ENCODE results near the gene LSM14A.

Gene LSM14A

GRCh38 chr19:34263745-34264237, 91.5 kb downstream of the LSM14A start:
- no peak for DNase-seq (ENCODE audit: insufficient read length, low spot score)
- no peak for FAIRE-seq

DNA sequence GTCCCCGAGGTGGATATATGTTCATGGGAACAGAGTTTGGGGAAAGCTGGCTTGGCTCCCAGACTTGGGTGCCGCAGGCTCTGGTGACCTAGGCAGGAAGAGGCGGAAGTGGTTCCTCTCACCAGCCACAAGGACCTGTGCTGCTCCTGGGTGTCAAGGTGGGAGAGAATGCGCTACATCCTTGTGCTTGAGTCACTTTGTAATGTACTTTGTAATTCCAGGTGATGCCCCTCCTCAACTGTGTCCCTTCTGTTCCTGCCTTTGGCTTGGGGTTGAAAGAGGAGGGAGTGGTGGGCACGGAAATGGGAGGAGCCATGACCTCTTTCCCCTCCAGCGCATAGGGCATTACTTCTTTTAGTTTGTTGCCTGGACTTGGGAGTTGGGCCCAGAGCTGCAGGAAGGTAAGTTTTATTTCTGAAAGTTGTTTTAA, 92.9 kb downstream of the LSM14A start:
- FAIRE-seq: no peak

More at GRCh38 chr19:34263745-34264237, 91.5 kb downstream of the LSM14A start:
- TF ChIP-seq SPI1 (IDR thresholded peaks at IDR 0.05; ENCODE audit: low read depth, low read length) (no peak), POLR2AphosphoS5 (IDR thresholded peaks at IDR 0.05; ENCODE audit: low read depth, low read length) (no peak), POLR2A (IDR thresholded peaks at IDR 0.05; ENCODE audit: low read depth, low read length) (no peak), PAX5 (IDR thresholded peaks at IDR 0.05; ENCODE audit: insufficient read depth, low read length, severe bottlenecking) (no peak), TAF1 (IDR thresholded peaks at IDR 0.05; ENCODE audit: low read depth, low read length) (no peak), POU2F2 (IDR thresholded peaks at IDR 0.05; ENCODE audit: low read depth, low read length) (no peak)

DNA sequence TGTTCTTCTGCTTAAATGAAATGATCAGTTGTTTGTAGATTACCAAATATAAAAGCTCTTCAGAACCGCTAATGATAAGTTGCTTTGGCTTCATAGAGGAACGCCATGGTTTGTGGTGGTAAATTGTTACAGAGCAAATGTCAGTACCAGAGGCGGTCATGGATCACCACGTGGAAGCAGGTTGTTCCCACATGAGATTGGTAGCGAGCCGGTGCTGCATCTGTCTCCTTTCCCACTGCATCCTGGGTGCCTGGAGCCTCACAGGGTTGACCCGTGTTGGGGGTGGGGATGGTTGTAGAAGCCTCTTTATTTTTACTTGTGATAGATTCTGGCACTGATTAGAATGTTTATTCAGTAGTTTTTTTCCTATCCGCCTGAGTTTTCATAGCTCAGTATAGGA, 96.8 kb downstream of the LSM14A start:
- DNase-seq (ENCODE audit: insufficient read length, low spot score) (no peak), FAIRE-seq (no peak)
- TF ChIP-seq POLR2AphosphoS5 (IDR thresholded peaks at IDR 0.05; ENCODE audit: low read depth, low read length) (no peak), TAF1 (IDR thresholded peaks at IDR 0.05; ENCODE audit: low read depth, low read length) (no peak), POLR2A (IDR thresholded peaks at IDR 0.05; ENCODE audit: low read depth, low read length) (no peak), PAX5 (IDR thresholded peaks at IDR 0.05; ENCODE audit: insufficient read depth, low read length, severe bottlenecking) (no peak), SPI1 (IDR thresholded peaks at IDR 0.05; ENCODE audit: low read depth, low read length) (no peak), POU2F2 (IDR thresholded peaks at IDR 0.05; ENCODE audit: low read depth, low read length) (no peak)

More for the DNA sequence above, 92.9 kb downstream of the LSM14A start:
- TF ChIP-seq POU2F2 (IDR thresholded peaks at IDR 0.05; ENCODE audit: low read depth, low read length) (no peak), PAX5 (IDR thresholded peaks at IDR 0.05; ENCODE audit: insufficient read depth, low read length, severe bottlenecking) (no peak), POLR2A (IDR thresholded peaks at IDR 0.05; ENCODE audit: low read depth, low read length) (no peak), SPI1 (IDR thresholded peaks at IDR 0.05; ENCODE audit: low read depth, low read length) (no peak), POLR2AphosphoS5 (IDR thresholded peaks at IDR 0.05; ENCODE audit: low read depth, low read length) (no peak), TAF1 (IDR thresholded peaks at IDR 0.05; ENCODE audit: low read depth, low read length) (no peak)
- no peak for DNase-seq (ENCODE audit: insufficient read length, low spot score)

DNA sequence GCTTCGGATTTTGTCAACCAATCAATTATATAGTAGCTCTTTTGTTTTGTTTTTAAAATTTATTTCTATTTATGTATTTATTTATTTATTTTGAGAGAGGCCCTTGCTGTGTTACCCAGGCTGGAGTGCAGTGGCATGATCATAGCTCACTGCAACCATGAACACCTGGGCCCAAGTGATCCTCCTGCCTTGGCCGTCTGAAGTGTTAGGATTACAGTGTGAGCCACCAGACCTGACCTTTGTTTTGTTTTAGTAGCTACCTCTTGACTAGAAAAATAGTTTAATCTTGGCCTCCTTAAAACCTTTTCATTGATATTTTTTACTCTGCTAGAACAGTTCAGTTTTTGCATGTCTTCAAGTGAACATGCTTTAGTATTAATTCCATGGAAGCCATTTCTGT, 97.2 kb downstream of the LSM14A start:
- TF ChIP-seq TAF1 (IDR thresholded peaks at IDR 0.05; ENCODE audit: low read depth, low read length) (no peak), PAX5 (IDR thresholded peaks at IDR 0.05; ENCODE audit: insufficient read depth, low read length, severe bottlenecking) (no peak), POU2F2 (IDR thresholded peaks at IDR 0.05; ENCODE audit: low read depth, low read length) (no peak), POLR2A (IDR thresholded peaks at IDR 0.05; ENCODE audit: low read depth, low read length) (no peak), POLR2AphosphoS5 (IDR thresholded peaks at IDR 0.05; ENCODE audit: low read depth, low read length) (no peak), SPI1 (IDR thresholded peaks at IDR 0.05; ENCODE audit: low read depth, low read length) (no peak)
- FAIRE-seq: peak; percentile 55
- no peak for DNase-seq (ENCODE audit: insufficient read length, low spot score)

GRCh38 chr19:34269968-34270621, 97.8 kb downstream of the LSM14A start:
- no peak for TF ChIP-seq PAX5 (IDR thresholded peaks at IDR 0.05; ENCODE audit: insufficient read depth, low read length, severe bottlenecking)
- no peak for TF ChIP-seq POLR2AphosphoS5 (IDR thresholded peaks at IDR 0.05; ENCODE audit: low read depth, low read length)
- peak; percentile 92 for TF ChIP-seq SPI1 (IDR thresholded peaks at IDR 0.05; ENCODE audit: low read depth, low read length)
- TF ChIP-seq POU2F2 (IDR thresholded peaks at IDR 0.05; ENCODE audit: low read depth, low read length): 0 out of 2 replicates have a peak, but pooled peaks have one; percentile 18
- TF ChIP-seq POLR2A (IDR thresholded peaks at IDR 0.05; ENCODE audit: low read depth, low read length): no peak
- no peak for TF ChIP-seq TAF1 (IDR thresholded peaks at IDR 0.05; ENCODE audit: low read depth, low read length)
- peak; percentile 35 for DNase-seq (ENCODE audit: insufficient read length, low spot score)
- peak; percentile 95 for FAIRE-seq

DNA sequence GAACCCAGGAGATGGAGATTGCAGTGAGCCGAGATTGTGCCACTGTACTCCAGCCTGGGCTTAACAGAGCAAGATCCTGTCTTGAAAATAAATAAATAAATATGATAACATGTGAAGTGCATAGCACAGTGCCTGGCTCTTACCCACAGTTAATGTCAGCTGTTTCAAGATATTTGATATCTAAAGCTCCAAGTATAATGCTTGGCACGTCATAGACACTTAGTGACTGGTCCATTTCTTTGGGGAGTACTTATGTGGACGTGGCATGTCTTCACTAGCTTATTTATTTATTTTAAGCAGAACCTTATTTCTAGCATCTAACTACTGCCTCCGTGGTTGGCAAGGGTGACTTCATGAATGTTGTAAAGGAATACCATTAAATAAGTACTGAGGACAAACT, 100.8 kb downstream of the LSM14A start:
- no peak for FAIRE-seq
- TF ChIP-seq POU2F2 (IDR thresholded peaks at IDR 0.05; ENCODE audit: low read depth, low read length) (no peak), TAF1 (IDR thresholded peaks at IDR 0.05; ENCODE audit: low read depth, low read length) (no peak), PAX5 (IDR thresholded peaks at IDR 0.05; ENCODE audit: insufficient read depth, low read length, severe bottlenecking) (no peak), POLR2A (IDR thresholded peaks at IDR 0.05; ENCODE audit: low read depth, low read length) (no peak), SPI1 (IDR thresholded peaks at IDR 0.05; ENCODE audit: low read depth, low read length) (no peak), POLR2AphosphoS5 (IDR thresholded peaks at IDR 0.05; ENCODE audit: low read depth, low read length) (no peak)
- no peak for DNase-seq (ENCODE audit: insufficient read length, low spot score)

- DNase-seq (ENCODE audit: insufficient read length, low spot score): no peak
- FAIRE-seq: no peak
- no peak for TF ChIP-seq TAF1 (IDR thresholded peaks at IDR 0.05; ENCODE audit: low read depth, low read length)
- no peak for TF ChIP-seq POLR2A (IDR thresholded peaks at IDR 0.05; ENCODE audit: low read depth, low read length)
- no peak for TF ChIP-seq PAX5 (IDR thresholded peaks at IDR 0.05; ENCODE audit: insufficient read depth, low read length, severe bottlenecking)
- no peak for TF ChIP-seq POLR2AphosphoS5 (IDR thresholded peaks at IDR 0.05; ENCODE audit: low read depth, low read length)
- no peak for TF ChIP-seq SPI1 (IDR thresholded peaks at IDR 0.05; ENCODE audit: low read depth, low read length)
Measured at GRCh38 chr19:34274284-34274826, 102.1 kb downstream of the LSM14A start.

GRCh38 chr19:34274827-34275625, 102.7 kb downstream of the LSM14A start:
- no peak for DNase-seq (ENCODE audit: insufficient read length, low spot score)
- no peak for FAIRE-seq
- no peak for TF ChIP-seq TAF1 (IDR thresholded peaks at IDR 0.05; ENCODE audit: low read depth, low read length)
- TF ChIP-seq SPI1 (IDR thresholded peaks at IDR 0.05; ENCODE audit: low read depth, low read length): no peak
- TF ChIP-seq POLR2A (IDR thresholded peaks at IDR 0.05; ENCODE audit: low read depth, low read length): no peak
- TF ChIP-seq POLR2AphosphoS5 (IDR thresholded peaks at IDR 0.05; ENCODE audit: low read depth, low read length): no peak
- TF ChIP-seq PAX5 (IDR thresholded peaks at IDR 0.05; ENCODE audit: insufficient read depth, low read length, severe bottlenecking): no peak
- no peak for TF ChIP-seq POU2F2 (IDR thresholded peaks at IDR 0.05; ENCODE audit: low read depth, low read length)

- DNase-seq (ENCODE audit: insufficient read length, low spot score): no peak
- no peak for FAIRE-seq
- no peak for TF ChIP-seq SPI1 (IDR thresholded peaks at IDR 0.05; ENCODE audit: low read depth, low read length)
- TF ChIP-seq TAF1 (IDR thresholded peaks at IDR 0.05; ENCODE audit: low read depth, low read length): no peak
- no peak for TF ChIP-seq POU2F2 (IDR thresholded peaks at IDR 0.05; ENCODE audit: low read depth, low read length)
- TF ChIP-seq POLR2A (IDR thresholded peaks at IDR 0.05; ENCODE audit: low read depth, low read length): no peak
- no peak for TF ChIP-seq PAX5 (IDR thresholded peaks at IDR 0.05; ENCODE audit: insufficient read depth, low read length, severe bottlenecking)
- TF ChIP-seq POLR2AphosphoS5 (IDR thresholded peaks at IDR 0.05; ENCODE audit: low read depth, low read length): no peak
Measured at GRCh38 chr19:34275705-34276104, 103.4 kb downstream of the LSM14A start.

All from GM12891 (cell line).